Measurements from ENCODE around the gene ANKRD30B.
"Not testable (repeated sequence)": the region's sequence is repeated elsewhere in the genome, so short reads cannot be mapped to it uniquely, and the experiment has no call there.

The ANKRD30B gene

GRCh38 chr18:14776801-14777200 is 28.8 kb downstream of the ANKRD30B start:
- H3K4ac ChIP-seq (ENCODE audit: low read length): no peak overlapping the region
- no peak overlapping the region for H2AFZ ChIP-seq (ENCODE audit: low read length)
- no peaks in the 10 kb centered on the region for H3K79me1 ChIP-seq (ENCODE audit: low read depth, low read length)
- H3K23ac ChIP-seq (ENCODE audit: low read depth, low read length, poor library complexity): no peak overlapping the region
- no peak overlapping the region for H2BK12ac ChIP-seq (ENCODE audit: low read length)
- H3K4me1 ChIP-seq (ENCODE audit: control insufficient read depth in 2 of 2, insufficient read depth in 1 of 2, low read depth in 1 of 2, low read length in 2 of 2): no peaks in the 10 kb centered on the region
- no peaks in the 10 kb centered on the region for H3K36me3 ChIP-seq (replicated peaks in 1 of 2; ENCODE audit: control insufficient read depth in 2 of 2, insufficient read depth in 2 of 2, low read length in 2 of 2)
- H2AK5ac ChIP-seq (ENCODE audit: low read depth, low read length): no peak overlapping the region
- H3K27ac ChIP-seq (replicated peaks; ENCODE audit: low read length): no peak overlapping the region
- no peak overlapping the region for H3K14ac ChIP-seq (ENCODE audit: low read length)
- no CpG with 5 or more reads among the region's 2 CpGs for WGBS, 2 donors (ENCODE audit: extremely low coverage in 2 of 2, insufficient read length in 2 of 2, insufficient replicate concordance in 1 of 2)
- H3K4me3 ChIP-seq (ENCODE audit: low read length in 2 of 2): no peak overlapping the region
- no peak overlapping the region for H3K4me2 ChIP-seq (ENCODE audit: insufficient read depth, low read length, poor library complexity, severe bottlenecking)
- no peak overlapping the region for H2BK15ac ChIP-seq (ENCODE audit: low read length)
- no peak overlapping the region for H3K18ac ChIP-seq (ENCODE audit: low read length)
- H2BK120ac ChIP-seq (ENCODE audit: low read depth, low read length): no peak overlapping the region
- H3K27me3 ChIP-seq (ENCODE audit: control insufficient read depth in 3 of 3, insufficient read depth in 3 of 3, low read depth in 1 of 3, low read length in 3 of 3): no peaks in the 10 kb centered on the region
- H4K91ac ChIP-seq (ENCODE audit: low read depth, low read length, poor library complexity): no peak overlapping the region
- H2BK5ac ChIP-seq (ENCODE audit: low read length): no peak overlapping the region
- no peak overlapping the region for H4K8ac ChIP-seq (ENCODE audit: low read depth, low read length)
- DNase-seq (ENCODE audit: low spot score): no peak
- H3K9me3 ChIP-seq (replicated peaks in 1 of 2; ENCODE audit: control insufficient read depth in 2 of 2, insufficient read depth in 1 of 2, low read depth in 1 of 2, low read length in 2 of 2): no peaks in the 10 kb centered on the region
- H3K9ac ChIP-seq (ENCODE audit: low read depth, low read length, poor library complexity): no peak overlapping the region

DNA sequence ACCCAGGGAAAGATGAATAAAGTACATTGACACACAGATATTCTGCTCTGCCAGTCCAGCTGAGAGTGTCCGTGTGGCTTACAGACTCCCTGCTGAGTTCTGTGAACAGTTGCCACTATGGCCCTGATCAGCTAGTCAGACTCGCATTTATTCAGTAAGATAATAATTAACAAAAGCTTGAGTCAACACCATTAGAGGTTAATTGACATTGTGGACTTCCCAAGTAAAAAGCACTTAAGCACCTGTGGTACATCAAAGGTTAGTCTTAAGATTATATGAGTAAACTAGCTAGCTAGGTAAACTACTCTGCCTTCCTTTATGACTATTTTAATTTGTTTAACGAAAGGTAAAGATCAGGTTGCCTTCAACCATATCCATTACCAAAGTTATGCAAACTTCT is 33.7 kb downstream of the ANKRD30B start:
- H2AFZ ChIP-seq (ENCODE audit: low read length): no peak overlapping the region
- no peak overlapping the region for H3K14ac ChIP-seq (ENCODE audit: low read length)
- DNase-seq (ENCODE audit: low spot score): peak; percentile 0
- no peak overlapping the region for H3K4ac ChIP-seq (ENCODE audit: low read length)
- no peaks in the 10 kb centered on the region for H3K79me1 ChIP-seq (ENCODE audit: low read depth, low read length)
- no peak overlapping the region for H2AK5ac ChIP-seq (ENCODE audit: low read depth, low read length)
- no peak overlapping the region for H3K23ac ChIP-seq (ENCODE audit: low read depth, low read length, poor library complexity)
- H2BK5ac ChIP-seq (ENCODE audit: low read length): no peak overlapping the region
- no peaks in the 10 kb centered on the region for H3K36me3 ChIP-seq (replicated peaks in 1 of 2; ENCODE audit: control insufficient read depth in 2 of 2, insufficient read depth in 2 of 2, low read length in 2 of 2)
- no peak overlapping the region for H4K91ac ChIP-seq (ENCODE audit: low read depth, low read length, poor library complexity)
- no peak overlapping the region for H2BK120ac ChIP-seq (ENCODE audit: low read depth, low read length)
- H3K18ac ChIP-seq (ENCODE audit: low read length): no peak overlapping the region
- no peaks in the 10 kb centered on the region for H3K27me3 ChIP-seq (ENCODE audit: control insufficient read depth in 3 of 3, insufficient read depth in 3 of 3, low read depth in 1 of 3, low read length in 3 of 3)
- no peaks in the 10 kb centered on the region for H3K9me3 ChIP-seq (replicated peaks in 1 of 2; ENCODE audit: control insufficient read depth in 2 of 2, insufficient read depth in 1 of 2, low read depth in 1 of 2, low read length in 2 of 2)
- H3K27ac ChIP-seq (replicated peaks; ENCODE audit: low read length): no peak overlapping the region
- H3K9ac ChIP-seq (ENCODE audit: low read depth, low read length, poor library complexity): no peak overlapping the region
- H4K8ac ChIP-seq (ENCODE audit: low read depth, low read length): no peak overlapping the region
- H3K4me2 ChIP-seq (ENCODE audit: insufficient read depth, low read length, poor library complexity, severe bottlenecking): no peak overlapping the region
- no peaks in the 10 kb centered on the region for H3K4me1 ChIP-seq (ENCODE audit: control insufficient read depth in 2 of 2, insufficient read depth in 1 of 2, low read depth in 1 of 2, low read length in 2 of 2)
- no peak overlapping the region for H3K4me3 ChIP-seq (ENCODE audit: low read length in 2 of 2)
- no CpG with 5 or more reads among the region's 3 CpGs for WGBS, 2 donors (ENCODE audit: extremely low coverage in 2 of 2, insufficient read length in 2 of 2, insufficient replicate concordance in 1 of 2)
- no peak overlapping the region for H2BK15ac ChIP-seq (ENCODE audit: low read length)
- H2BK12ac ChIP-seq (ENCODE audit: low read length): no peak overlapping the region

DNA sequence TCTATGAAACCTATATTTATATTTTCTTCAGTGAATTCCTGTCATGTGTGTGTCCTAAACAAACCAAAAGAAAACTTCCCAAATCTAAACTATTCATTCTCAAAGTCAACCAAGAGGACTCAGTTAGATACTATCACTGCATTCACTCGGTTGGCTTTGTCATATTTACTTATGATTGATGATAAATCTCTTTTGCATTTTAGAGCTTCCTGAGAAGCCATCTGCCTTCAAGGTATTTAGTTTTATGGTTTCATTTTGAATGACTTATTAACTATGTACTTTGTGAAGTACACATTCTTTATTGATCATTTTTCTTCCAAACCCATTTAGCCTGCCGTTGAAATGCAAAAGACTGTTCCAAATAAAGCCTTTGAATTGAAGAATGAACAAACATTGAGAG is 36.2 kb downstream of the ANKRD30B start:
- Histone ChIP-seq H3K18ac (ENCODE audit: low read length) (no peak overlapping the region), H2AFZ (ENCODE audit: low read length) (no peak overlapping the region), H3K4me1 (ENCODE audit: control insufficient read depth in 2 of 2, insufficient read depth in 1 of 2, low read depth in 1 of 2, low read length in 2 of 2) (no peaks in the 10 kb centered on the region), H3K36me3 (replicated peaks in 1 of 2; ENCODE audit: control insufficient read depth in 2 of 2, insufficient read depth in 2 of 2, low read length in 2 of 2) (no peaks in the 10 kb centered on the region), H3K4me2 (ENCODE audit: insufficient read depth, low read length, poor library complexity, severe bottlenecking) (no peak overlapping the region), H3K4ac (ENCODE audit: low read length) (no peak overlapping the region), H3K79me1 (ENCODE audit: low read depth, low read length) (no peaks in the 10 kb centered on the region), H2BK5ac (ENCODE audit: low read length) (no peak overlapping the region), H3K27me3 (ENCODE audit: control insufficient read depth in 3 of 3, insufficient read depth in 3 of 3, low read depth in 1 of 3, low read length in 3 of 3) (no peaks in the 10 kb centered on the region), H2BK15ac (ENCODE audit: low read length) (no peak overlapping the region), H2BK120ac (ENCODE audit: low read depth, low read length) (no peak overlapping the region), H3K27ac (replicated peaks; ENCODE audit: low read length) (no peak overlapping the region), H2BK12ac (ENCODE audit: low read length) (no peak overlapping the region), H3K9ac (ENCODE audit: low read depth, low read length, poor library complexity) (no peak overlapping the region), H3K23ac (ENCODE audit: low read depth, low read length, poor library complexity) (no peak overlapping the region), H2AK5ac (ENCODE audit: low read depth, low read length) (no peak overlapping the region), H3K4me3 (ENCODE audit: low read length in 2 of 2) (no peak overlapping the region), H4K91ac (ENCODE audit: low read depth, low read length, poor library complexity) (no peak overlapping the region), H3K14ac (ENCODE audit: low read length) (no peak overlapping the region), H4K8ac (ENCODE audit: low read depth, low read length) (no peak overlapping the region), H3K9me3 (replicated peaks in 1 of 2; ENCODE audit: control insufficient read depth in 2 of 2, insufficient read depth in 1 of 2, low read depth in 1 of 2, low read length in 2 of 2) (no peaks in the 10 kb centered on the region)
- WGBS, 2 donors (ENCODE audit: extremely low coverage in 2 of 2, insufficient read length in 2 of 2, insufficient replicate concordance in 1 of 2): no CpG with 5 or more reads among the region's 2 CpGs
- DNase-seq (ENCODE audit: low spot score): no peak

GRCh38 chr18:14796876-14797275 is 48.9 kb downstream of the ANKRD30B start:
- not testable (repeated sequence) for H3K36me3 ChIP-seq (replicated peaks in 1 of 2; ENCODE audit: control insufficient read depth in 2 of 2, insufficient read depth in 2 of 2, low read length in 2 of 2); DNase-seq (ENCODE audit: low spot score); H3K27me3 ChIP-seq (ENCODE audit: control insufficient read depth in 3 of 3, insufficient read depth in 3 of 3, low read depth in 1 of 3, low read length in 3 of 3); H3K9me3 ChIP-seq (replicated peaks in 1 of 2; ENCODE audit: control insufficient read depth in 2 of 2, insufficient read depth in 1 of 2, low read depth in 1 of 2, low read length in 2 of 2); H2BK15ac ChIP-seq (ENCODE audit: low read length); H3K4me1 ChIP-seq (ENCODE audit: control insufficient read depth in 2 of 2, insufficient read depth in 1 of 2, low read depth in 1 of 2, low read length in 2 of 2); H2AFZ ChIP-seq (ENCODE audit: low read length); H4K8ac ChIP-seq (ENCODE audit: low read depth, low read length); H4K91ac ChIP-seq (ENCODE audit: low read depth, low read length, poor library complexity); H3K4me3 ChIP-seq (ENCODE audit: low read length in 2 of 2); H3K4ac ChIP-seq (ENCODE audit: low read length); H2BK12ac ChIP-seq (ENCODE audit: low read length); H3K27ac ChIP-seq (replicated peaks; ENCODE audit: low read length); H2BK5ac ChIP-seq (ENCODE audit: low read length); H3K23ac ChIP-seq (ENCODE audit: low read depth, low read length, poor library complexity); H3K4me2 ChIP-seq (ENCODE audit: insufficient read depth, low read length, poor library complexity, severe bottlenecking); H3K14ac ChIP-seq (ENCODE audit: low read length); H2AK5ac ChIP-seq (ENCODE audit: low read depth, low read length); H3K79me1 ChIP-seq (ENCODE audit: low read depth, low read length); H2BK120ac ChIP-seq (ENCODE audit: low read depth, low read length); H3K18ac ChIP-seq (ENCODE audit: low read length); H3K9ac ChIP-seq (ENCODE audit: low read depth, low read length, poor library complexity)
- no CpG with 5 or more reads among the region's 3 CpGs for WGBS, 2 donors (ENCODE audit: extremely low coverage in 2 of 2, insufficient read length in 2 of 2, insufficient replicate concordance in 1 of 2)
